Stimulated activated CD8-positive, alpha-beta memory T cell treated with anti-CD3 and anti-CD28 coated beads, Interleukin-12 subunit alpha, Interleukin-12 subunit beta, amount 100 ng/mL, for 1 hour (primary cell): ENCODE measurements around the gene S100A8.

ENCODE experiments used
- DNase-seq: peaks from one replicate; pipeline ENCODE4 v3.0.0-alpha.2; 2020; ENCODE audit warnings: low read depth

S100A8 gene

DNA sequence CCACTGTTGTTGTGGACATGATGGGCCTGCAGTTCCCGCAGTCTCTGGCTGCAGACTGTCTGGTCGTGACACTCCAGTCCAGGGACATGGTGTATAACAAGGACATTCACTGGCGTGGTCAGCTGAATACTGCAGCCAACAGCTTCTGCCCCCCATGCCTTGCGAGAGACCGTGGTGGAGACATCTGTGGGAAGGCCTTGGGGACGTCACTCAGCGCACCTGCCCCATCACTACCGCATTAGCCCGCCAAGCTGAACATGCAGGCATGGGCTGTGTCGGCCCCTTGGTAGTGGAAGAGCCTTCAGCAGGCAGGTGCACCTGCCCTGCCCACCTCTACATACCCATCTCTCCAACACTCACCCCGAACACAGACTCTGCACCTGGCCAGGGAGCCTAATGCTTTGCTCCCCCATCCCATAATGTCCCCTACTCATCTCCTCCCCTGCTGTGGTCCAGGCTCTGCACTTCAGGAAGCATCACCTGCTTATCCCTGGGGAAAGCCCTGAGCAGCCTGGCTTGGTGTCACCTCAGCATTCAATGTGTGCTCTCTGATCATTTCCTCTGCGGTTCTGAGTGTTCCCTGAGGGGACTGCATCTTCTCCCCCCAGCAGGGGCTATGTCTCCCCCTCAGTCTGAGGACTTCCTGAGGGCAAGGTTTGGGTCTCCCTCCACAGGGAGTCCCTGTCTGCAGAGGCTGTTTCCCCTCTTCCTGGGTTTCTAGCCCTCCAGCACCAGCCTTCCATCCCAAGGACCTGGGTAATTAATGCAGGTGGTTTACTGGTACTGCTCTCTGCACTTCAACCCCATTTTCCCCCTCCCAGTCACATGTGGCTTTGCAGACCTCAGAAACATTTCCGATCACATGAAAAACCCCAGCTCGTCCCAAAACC lies 45.4 kb downstream of the S100A8 start:
- no peak for DNase-seq

DNA sequence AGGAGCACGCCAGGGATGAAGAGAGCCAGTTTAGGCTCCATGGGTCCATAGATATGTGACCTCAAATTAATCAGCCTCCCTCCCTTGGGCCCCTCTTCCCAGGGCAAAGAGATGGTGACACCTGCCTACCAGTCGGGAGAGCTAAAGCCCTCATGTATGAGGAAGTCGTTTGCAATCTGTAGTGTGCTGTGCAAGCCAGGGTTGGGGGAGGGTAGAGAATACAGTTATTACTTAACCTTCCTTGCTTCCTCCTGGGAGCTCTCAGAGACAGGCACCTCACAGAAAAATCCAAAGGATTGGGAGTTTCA lies 46.2 kb downstream of the S100A8 start:
- DNase-seq = no peak

DNA sequence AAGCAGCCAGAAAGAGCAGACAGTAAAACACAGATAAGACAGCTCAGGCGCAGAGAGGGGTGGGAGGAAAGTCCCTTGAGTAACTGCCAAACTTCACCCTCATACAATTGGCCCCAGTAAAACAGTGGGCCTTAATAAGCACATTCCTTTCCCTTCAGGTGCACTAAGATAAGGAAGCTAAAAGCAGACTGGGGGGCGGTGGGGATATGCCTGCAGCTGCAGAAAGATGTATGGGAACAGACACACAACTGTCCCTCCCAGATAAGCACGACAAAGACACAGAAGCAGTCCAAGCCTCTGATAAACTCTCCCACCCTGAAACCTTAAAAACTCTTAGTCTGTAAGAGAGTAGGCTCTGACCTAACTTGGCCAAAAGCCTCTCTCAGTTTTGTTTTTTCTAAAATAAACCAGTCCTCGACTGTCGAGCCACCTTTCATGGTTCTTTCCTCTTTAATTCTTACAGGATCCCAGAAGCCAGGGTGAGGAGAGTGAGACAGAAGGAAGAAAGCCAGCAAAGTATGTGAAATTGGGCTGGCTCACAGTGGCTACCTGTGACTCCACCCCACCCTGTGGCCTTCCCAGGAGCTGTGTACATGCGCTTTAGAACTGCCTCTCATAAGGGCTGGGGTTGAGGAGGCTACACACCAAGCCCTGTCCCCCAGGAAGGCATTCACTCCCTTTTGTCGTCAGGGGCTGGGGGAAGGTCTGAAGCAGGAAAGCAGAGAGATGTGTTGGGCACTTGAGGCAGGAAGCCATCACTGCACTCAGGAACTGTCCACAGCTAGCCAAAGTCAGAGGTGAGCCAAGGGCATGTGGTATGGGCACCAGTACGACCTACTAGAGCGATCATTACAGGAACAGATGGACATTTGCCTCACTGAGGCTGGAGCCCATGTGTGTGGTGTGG lies 46.8 kb downstream of the S100A8 start:
- no peak for DNase-seq

DNA sequence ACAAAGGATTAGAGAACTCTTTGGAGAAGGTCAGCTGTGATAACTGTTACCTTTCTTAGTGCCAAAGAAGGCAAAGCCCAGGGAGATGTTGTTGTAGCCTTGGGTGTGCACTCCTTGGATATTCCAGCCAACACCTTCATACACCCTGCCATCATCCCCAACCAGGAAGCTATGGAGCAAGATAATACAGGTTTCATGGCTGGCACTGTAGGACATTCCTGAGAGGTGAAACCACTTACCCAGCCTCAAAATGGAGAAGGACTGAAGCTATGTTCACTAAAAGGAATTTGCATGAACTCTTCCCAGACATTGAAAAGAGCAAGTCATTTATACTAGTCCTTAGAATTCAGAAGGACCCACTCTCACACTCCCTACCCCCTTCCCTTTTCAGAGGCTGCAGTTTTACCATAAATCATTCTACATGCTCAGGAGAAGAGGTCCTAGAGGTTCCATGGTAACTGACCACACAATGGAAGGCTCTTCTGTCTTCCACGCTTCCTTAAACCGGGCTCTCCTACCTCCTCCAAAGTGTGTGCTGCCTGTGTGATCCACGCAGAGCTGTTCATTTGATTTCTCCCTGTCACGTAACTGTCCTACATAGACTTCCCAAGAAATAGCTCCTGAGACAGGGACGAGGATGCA lies 47.7 kb downstream of the S100A8 start:
- DNase-seq = no peak

DNA sequence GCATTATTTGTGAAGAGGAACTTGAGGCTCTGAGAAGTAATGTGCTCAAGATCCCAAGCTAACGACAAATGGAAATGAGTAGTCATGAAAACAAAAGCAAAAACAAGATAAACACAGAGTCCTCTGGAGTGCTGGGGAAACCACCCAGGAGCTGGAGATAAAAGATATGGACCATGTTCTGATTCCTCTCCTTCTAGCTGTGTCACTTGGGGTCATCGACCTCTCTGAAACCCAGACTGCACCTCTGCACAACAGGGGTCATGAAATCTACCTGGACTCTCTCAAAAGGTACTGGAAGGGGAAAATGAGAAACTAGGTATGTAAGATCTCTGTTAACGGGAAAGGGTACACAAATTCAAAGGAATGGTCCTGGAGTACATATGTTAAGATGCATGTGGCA lies 48.7 kb downstream of the S100A8 start:
- no peak for DNase-seq

DNA sequence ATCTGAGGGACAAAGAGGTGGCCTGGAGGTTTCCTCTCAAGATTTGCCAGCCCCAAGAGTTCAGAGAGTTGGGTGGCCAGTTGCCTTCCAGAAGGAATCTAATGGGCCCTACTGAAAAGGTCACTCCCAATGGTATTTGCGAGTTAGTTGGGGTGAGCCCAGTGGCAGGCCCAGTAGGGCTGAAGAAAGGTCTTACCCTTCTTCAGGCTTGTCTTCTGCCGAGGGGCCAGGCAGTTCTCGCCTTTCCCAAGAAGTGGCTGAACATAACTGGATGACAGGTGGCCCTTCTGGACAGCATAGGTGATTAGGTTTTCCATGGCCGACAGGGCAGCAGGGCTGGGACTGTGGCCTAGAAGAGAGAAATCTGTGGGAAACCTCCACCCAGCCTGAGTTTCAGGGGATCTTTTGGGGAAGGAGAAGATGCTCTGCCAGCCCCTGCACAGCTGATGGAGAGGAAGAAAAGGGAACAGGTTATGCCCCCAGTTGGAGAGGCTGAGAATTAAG lies 49.4 kb downstream of the S100A8 start:
- DNase-seq = no peak

DNA sequence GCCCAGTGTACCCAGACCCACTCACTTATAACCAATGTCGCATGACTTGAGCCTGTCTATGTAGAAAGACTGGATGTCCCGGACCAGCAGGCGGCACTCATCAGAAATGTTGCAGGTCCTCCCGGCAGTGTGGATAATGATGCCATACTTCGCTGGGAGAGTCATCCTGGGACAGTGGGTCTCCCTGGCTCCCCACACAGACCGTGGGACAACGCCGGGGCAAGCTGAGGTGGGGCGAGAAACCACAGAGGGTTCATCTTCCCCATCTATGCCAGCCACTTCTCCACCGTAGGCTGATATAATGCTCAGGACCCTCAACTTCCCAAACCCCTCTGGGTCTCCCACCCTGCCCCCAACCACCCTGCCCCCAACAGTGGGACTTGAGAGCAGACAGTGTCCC lies 50.5 kb downstream of the S100A8 start:
- DNase-seq = no peak
